ENCODE results near the gene MPO.

MPO gene

GRCh38 chr17:58229384-58229783 lies 51.4 kb downstream of the MPO start:
- no peak for DNase-seq

GRCh38 chr17:58228679-58229078 lies 52.1 kb downstream of the MPO start:
- no peak for DNase-seq

- DNase-seq = no peak
Observed at GRCh38 chr17:58227733-58228132, 53.0 kb downstream of the MPO start.

- no peak for DNase-seq
Observed at GRCh38 chr17:58224315-58224714, 56.4 kb downstream of the MPO start.
